Keratinocyte (primary cell): ENCODE data around the gene FAM90A26.
"Not testable (repeated sequence)": the region's sequence is repeated elsewhere in the genome, so short reads cannot be mapped to it uniquely, and the experiment has no call there.

Experiments
- EZH2 ChIP-seq: IDR thresholded peaks from one replicate; pipeline ENCODE4 v1.6.1; 2012; ENCODE audit warnings: inconsistent platforms, mild to moderate bottlenecking, low read length, moderate library complexity
- TF ChIP-seq, protein P1 (sequence below), 3 experiments: IDR thresholded peaks in 1 of 3; conservative IDR thresholded peaks in 1 of 3; optimal IDR thresholded peaks in 1 of 3; 2 replicates in 2 of 3; 3 replicates in 1 of 3; pipeline versions ENCODE3 to v1.5.1; 2011; ENCODE audit warnings: low read length in 3 of 3, mild to moderate bottlenecking in 3 of 3, moderate library complexity in 2 of 3, control low read depth in 1 of 3, inconsistent platforms in 1 of 3; ENCODE audit not compliant: insufficient read depth in 2 of 3; ENCODE audit errors: extremely low read depth in 1 of 3

DNA sequence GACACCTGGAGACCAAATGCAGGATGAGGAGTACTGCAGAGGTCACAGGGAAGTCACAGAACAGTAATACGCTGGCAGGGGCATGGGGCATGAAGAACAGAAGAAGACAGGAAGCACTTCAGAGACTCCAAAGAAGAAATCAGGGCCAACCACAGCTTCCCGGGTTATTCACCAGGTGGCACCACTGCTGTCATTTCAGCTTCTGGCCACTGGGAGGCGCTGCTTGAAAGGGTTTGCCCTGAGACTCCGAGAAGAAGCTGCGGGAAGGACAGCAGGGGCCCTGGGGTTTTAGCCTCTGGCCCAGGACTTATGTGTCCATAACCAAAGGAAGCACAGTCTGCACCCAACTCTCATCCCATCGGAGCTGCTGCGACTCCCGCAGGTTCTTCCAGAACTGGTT is 4.2 kb upstream of the FAM90A26 start:
- TF ChIP-seq, protein P1, sequence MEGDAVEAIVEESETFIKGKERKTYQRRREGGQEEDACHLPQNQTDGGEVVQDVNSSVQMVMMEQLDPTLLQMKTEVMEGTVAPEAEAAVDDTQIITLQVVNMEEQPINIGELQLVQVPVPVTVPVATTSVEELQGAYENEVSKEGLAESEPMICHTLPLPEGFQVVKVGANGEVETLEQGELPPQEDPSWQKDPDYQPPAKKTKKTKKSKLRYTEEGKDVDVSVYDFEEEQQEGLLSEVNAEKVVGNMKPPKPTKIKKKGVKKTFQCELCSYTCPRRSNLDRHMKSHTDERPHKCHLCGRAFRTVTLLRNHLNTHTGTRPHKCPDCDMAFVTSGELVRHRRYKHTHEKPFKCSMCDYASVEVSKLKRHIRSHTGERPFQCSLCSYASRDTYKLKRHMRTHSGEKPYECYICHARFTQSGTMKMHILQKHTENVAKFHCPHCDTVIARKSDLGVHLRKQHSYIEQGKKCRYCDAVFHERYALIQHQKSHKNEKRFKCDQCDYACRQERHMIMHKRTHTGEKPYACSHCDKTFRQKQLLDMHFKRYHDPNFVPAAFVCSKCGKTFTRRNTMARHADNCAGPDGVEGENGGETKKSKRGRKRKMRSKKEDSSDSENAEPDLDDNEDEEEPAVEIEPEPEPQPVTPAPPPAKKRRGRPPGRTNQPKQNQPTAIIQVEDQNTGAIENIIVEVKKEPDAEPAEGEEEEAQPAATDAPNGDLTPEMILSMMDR (optimal IDR thresholded peaks at IDR 0.05 in 1 of 3, IDR thresholded peaks at IDR 0.05 in 1 of 3, conservative IDR thresholded peaks at IDR 0.05 in 1 of 3; ENCODE audit: extremely low read depth in 1 of 3, insufficient read depth in 2 of 3, low read length in 3 of 3), result not testable (repeated sequence)
- not testable (repeated sequence) for TF ChIP-seq EZH2
